ENCODE measurements around the gene GRB10.

Gene GRB10

GRCh38 chr7:50721160-50721559 is 61.5 kb downstream of the GRB10 start:
- DNase-seq (ENCODE audit: low read depth in 2 of 2), result no peak

GRCh38 chr7:50720295-50720694 is 62.4 kb downstream of the GRB10 start:
- DNase-seq (ENCODE audit: low read depth in 2 of 2), result no peak

GRCh38 chr7:50718876-50719275 is 63.8 kb downstream of the GRB10 start:
- no peak for DNase-seq (ENCODE audit: low read depth in 2 of 2)

DNA sequence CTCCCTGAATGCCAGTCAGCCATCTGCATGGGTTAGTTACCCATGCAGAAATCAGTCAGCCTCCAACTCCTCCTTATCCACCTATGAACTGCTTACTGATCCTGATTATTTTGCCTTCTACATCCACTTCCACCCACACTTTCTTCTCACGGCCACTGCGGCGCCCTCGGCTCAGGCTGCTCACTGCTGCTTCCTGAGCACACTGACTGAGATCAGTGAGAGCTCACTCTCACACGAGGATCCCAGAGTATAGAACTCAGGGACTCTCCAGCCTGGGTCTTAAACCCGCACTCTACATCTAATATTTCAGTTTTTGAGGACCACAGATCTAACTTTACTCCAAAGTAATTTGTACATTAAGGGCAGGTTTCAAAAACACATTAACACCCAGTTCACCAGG is 64.4 kb downstream of the GRB10 start:
- no peak for DNase-seq (ENCODE audit: low read depth in 2 of 2)

DNA sequence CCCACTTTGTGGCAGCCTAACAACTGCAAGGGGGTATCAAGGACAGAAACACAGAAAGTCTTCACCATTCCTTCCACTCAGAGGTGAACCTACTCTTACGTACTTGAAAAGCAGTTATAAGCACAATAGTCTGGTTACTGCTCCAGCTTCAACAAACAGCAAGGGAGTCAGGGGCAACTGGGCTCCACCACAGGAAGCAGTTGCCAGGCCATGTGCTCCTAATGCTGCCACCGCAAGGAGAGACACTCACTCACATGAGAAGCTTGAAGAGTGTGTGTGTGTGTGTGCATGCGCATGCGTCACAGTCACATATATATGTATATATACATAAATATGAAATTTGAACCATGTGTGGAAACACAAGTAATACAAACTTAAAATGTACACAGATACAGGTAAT is 65.5 kb downstream of the GRB10 start:
- no peak for DNase-seq (ENCODE audit: low read depth in 2 of 2)

- DNase-seq (ENCODE audit: low read depth in 2 of 2), result no peak
These were observed 67.8 kb downstream of the GRB10 start for GRCh38 chr7:50714857-50715256.

DNA sequence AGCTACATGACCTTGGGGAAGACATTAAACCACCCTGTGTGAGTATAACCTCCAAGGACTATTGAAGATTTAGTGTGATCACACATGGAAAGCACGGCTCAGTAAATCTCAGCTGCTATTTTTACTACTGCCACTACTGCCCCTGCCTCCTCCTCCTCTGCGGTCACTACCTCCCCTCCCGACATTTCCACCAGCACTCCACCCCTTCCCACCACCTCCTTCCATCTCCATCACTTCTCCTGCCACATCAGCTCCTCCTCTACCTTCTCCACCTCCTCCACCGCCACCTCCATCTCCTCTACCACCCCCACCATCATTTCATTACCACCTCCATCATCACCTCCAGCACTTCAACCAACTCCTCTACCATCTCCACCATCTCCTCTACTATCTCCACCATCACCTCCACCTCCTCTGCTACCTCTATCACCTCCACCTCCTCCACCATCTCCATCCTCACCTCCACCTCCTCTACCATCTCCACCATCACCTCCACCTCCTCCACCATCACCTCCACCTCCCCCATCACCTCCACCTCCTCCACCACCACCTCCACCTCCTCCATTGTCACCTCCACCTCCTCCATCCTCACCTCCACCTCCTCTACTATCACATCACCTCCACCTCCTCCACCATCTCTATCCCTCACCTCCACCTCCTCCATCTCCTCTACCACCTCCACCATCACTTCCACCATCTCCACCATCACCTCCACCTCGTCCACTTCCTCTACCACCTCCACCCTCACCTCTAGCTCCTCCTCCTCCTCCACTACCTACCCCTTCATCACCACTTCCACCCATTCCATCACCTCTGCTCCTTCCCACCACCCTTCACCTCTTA is 69.4 kb downstream of the GRB10 start:
- DNase-seq (ENCODE audit: low read depth in 2 of 2), result no peak

GRCh38 chr7:50712252-50713122 is 70.2 kb downstream of the GRB10 start:
- no peak for DNase-seq (ENCODE audit: low read depth in 2 of 2)

DNA sequence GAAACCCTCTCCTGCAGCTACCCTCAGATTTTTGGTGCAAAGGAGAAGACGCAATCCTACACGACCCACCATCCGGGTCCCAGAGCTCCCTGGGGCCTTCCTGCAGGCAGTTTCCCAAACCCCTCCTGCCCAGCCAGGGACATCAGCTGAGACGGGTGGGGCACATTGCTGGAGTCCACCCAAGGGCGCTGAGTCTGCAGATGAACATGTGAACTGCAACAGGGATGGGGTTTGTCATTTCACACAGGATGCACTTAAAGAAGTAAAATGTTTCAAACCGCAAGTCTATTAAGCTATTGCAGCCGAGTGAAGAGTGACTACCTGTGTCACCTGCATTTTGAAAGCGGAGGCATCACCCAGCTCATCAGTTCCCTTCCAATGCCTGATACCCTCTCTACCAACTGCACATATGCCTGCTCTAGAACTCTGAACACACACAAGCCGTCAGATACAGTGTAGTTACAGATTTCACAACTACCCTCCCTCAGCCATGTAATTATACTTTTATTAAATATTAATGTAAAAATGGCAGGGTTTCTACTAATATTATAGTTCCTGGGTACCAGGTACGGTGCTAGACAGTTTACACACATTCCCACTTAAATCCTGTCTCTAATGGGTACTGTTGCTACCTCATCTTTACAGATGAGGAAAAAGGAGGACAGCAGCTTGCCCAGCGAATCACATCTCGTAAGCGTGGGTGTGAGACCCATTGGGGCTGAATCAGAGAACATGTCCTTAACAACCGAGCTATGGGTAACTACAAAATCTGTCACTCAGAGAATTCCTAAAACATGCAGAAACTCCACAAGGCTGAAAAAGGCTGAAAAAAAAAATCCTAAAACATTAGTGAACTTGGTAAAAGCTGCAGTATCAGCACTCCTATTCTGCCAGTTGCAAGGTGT is 71.2 kb downstream of the GRB10 start:
- no peak for DNase-seq (ENCODE audit: low read depth in 2 of 2)

- no peak for DNase-seq (ENCODE audit: low read depth in 2 of 2)
These were observed 72.1 kb downstream of the GRB10 start for GRCh38 chr7:50710441-50711154.

- no peak for DNase-seq (ENCODE audit: low read depth in 2 of 2)
These were observed 73.5 kb downstream of the GRB10 start for GRCh38 chr7:50709151-50709550.

DNA sequence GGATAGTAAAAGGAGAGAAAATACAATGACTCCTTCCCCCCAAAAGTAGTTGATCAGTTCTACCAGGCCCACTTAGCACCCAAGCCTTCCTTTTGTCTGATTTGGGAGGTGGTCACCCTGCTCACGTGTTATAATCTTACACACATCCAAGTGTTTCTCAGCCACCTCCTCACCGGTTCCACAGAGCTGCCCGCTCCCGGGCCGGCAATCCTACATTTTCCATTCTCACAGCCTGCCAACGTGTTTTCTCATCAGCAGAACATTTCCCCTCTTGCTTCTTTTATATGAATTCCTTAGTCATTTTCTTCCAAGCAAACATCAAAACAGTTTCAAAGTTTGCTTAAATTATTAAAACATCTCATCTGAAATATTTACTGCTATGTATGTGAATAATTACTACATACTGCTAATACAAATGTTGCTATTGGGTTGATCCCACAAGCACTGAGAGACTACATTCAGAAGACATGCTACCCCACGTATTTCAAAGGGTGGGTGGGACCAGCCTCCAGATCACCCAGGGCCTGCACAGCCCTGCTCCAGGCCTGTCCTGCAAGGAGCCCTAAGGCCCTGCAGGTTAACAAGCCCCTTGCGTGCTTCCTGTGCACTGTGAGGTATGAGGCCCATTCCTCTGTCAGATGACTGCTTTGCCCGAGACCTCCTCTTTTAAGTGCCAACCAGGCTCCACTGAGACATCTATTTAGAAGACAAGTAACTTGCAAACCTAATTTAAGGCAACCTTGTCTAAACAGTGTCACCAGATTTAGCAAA is 75.3 kb downstream of the GRB10 start:
- no peak for DNase-seq (ENCODE audit: low read depth in 2 of 2)

DNA sequence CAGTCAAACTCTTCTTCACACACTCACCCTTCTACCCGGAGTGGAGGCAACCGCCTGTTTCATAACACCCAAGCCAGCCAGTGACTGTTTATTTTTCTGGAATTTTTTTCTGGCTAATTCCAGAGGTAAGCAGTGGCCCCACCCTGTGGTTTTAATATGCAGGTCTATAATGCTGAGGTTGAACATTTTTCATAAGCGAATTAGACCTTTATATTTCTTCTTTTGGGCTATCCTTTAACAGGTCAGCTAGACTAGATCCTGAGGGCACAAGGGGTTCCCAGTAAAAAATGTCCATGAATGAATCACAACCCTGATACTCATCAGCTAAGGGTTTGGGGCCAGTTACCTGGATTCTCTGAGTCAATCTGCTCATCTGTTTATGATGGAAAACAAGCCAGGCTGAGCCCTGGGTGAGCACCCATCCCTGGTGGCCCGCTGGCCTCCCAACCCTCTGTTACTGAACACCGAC is 76.2 kb downstream of the GRB10 start:
- no peak for DNase-seq (ENCODE audit: low read depth in 2 of 2)

- no peak for DNase-seq (ENCODE audit: low read depth in 2 of 2)
These were observed 77.9 kb downstream of the GRB10 start for GRCh38 chr7:50704844-50705243.

GRCh38 chr7:50703654-50704053 is 79.0 kb downstream of the GRB10 start:
- no peak for DNase-seq (ENCODE audit: low read depth in 2 of 2)

GRCh38 chr7:50699143-50699542 is 83.6 kb downstream of the GRB10 start:
- no peak for DNase-seq (ENCODE audit: low read depth in 2 of 2)

DNA sequence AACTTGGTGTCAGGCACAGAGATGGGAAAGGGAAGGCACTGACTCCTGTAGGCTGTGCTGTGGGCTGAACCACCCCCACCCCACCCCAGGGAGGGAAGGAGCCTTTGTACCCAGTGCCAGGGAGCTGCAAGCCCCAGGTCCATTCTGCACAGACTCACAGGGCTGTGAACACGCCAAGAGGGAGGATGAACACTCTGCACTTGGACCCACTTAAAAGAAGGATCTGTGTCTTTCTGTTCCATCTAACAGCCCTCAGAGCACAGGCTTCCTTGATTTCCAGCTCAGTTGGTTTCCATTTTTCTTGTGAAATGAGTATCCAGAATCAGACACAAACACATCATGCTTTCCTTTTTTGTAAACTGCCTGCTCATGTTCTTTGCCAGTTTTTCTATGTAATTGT is 84.9 kb downstream of the GRB10 start:
- no peak for DNase-seq (ENCODE audit: low read depth in 2 of 2)

- DNase-seq (ENCODE audit: low read depth in 2 of 2), result no peak
These were observed 85.7 kb downstream of the GRB10 start for GRCh38 chr7:50696810-50697582.

DNA sequence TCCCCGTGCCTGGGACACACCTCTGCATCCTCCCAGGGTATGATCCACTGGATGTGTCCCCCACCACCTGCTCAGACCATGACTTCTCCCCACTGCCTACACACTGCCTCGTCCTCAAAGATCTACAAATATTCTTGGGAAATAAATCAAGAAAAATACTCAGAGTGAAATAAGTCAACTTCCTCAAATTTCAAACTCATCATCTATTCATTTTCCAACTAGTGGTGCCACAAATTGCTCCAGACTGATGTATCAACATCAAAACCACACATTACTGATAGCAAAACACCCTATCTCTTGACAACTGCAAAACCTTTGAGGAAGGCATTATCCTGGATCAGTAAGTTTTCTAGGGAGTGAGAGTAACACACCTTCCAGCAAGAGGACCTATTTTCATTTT is 87.7 kb downstream of the GRB10 start:
- DNase-seq (ENCODE audit: low read depth in 2 of 2), result no peak
